Breast epithelium (tissue), 3 donors: Measurements from ENCODE around the gene ULBP1.

Experiments used
- CTCF ChIP-seq, 3 donors: fragments of 450-650 bp; IDR thresholded peaks; one replicate each; pipeline ENCODE4 v1.5.1; 2016 to 2017; ENCODE audit warnings: antibody characterized with exemption in 3 of 3, mild to moderate bottlenecking in 3 of 3, moderate library complexity in 3 of 3
- POLR2AphosphoS5 ChIP-seq, 3 donors: sonication (generic); formaldehyde crosslinking; IDR thresholded peaks; one replicate each; pipeline ENCODE4 v1.6.1; 2017; ENCODE audit warnings: antibody characterized with exemption in 3 of 3

GRCh38 chr6:149960488-149960887 is 3.3 kb upstream of the ULBP1 start:
- TF ChIP-seq CTCF (IDR thresholded peaks at IDR 0.05) (no peak), POLR2AphosphoS5 (IDR thresholded peaks at IDR 0.05) (no peak)
